K562 (cell line): ENCODE measurements around the gene FASTK. TPM values are rescaled to one million over a fixed set of nuclear protein-coding genes. Genes with fewer than 3 reads are reported as not detected.

Experiments
- FOXJ3 ChIP-seq: sonication (generic); formaldehyde crosslinking; IDR thresholded peaks from 2 replicates; pipeline ENCODE4 v1.4.0; 2020; ENCODE audit warnings: mild to moderate bottlenecking, missing genetic modification reagents
- FOXK1 ChIP-seq: sonication (generic); formaldehyde crosslinking; IDR thresholded peaks from 2 replicates; pipeline ENCODE4 v1.8.0; 2022; ENCODE audit warnings: missing genetic modification reagents, mild to moderate bottlenecking, borderline replicate concordance
- HDAC8 ChIP-seq: fragments of 450-650 bp; IDR thresholded peaks from 2 replicates; pipeline ENCODE4 v1.6.1; 2016; ENCODE audit warnings: mild to moderate bottlenecking, missing genetic modification characterization, moderate library complexity, missing compliant biosample characterization
- HLTF ChIP-seq: fragments of 450-650 bp; IDR thresholded peaks from 2 replicates; pipeline ENCODE4 v1.6.1; 2016
- KDM5B ChIP-seq: fragments of 200-600 bp; sonication (generic); IDR thresholded peaks from 2 replicates; pipeline ENCODE4 v1.6.1; 2012; ENCODE audit warnings: low read depth, mild to moderate bottlenecking, moderate library complexity, low read length, control low read depth, inconsistent platforms; ENCODE audit not compliant: insufficient replicate concordance
- L3MBTL2 ChIP-seq: fragments of 450-650 bp; IDR thresholded peaks from 2 replicates; pipeline ENCODE4 v1.6.1; 2016; ENCODE audit warnings: mild to moderate bottlenecking, moderate library complexity
- LCOR ChIP-seq: sonication (generic); formaldehyde crosslinking; IDR thresholded peaks from 2 replicates; pipeline ENCODE4 v1.8.0; 2022; ENCODE audit warnings: mild to moderate bottlenecking, missing genetic modification reagents
- MTA1 ChIP-seq: fragments of 450-650 bp; IDR thresholded peaks from 2 replicates; pipeline ENCODE4 v1.6.1; 2017; ENCODE audit warnings: borderline replicate concordance
- NCOA4 ChIP-seq: fragments of 450-650 bp; IDR thresholded peaks from 2 replicates; pipeline ENCODE4 v1.6.1; 2018; ENCODE audit warnings: mild to moderate bottlenecking; ENCODE audit not compliant: partially characterized antibody
- NFATC3 ChIP-seq: fragments of 450-650 bp; IDR thresholded peaks from 2 replicates; pipeline ENCODE4 v1.6.1; 2017; ENCODE audit warnings: mild to moderate bottlenecking
- RCOR1 ChIP-seq, 2 experiments: IDR thresholded peaks; 2 replicates each; pipeline ENCODE4 v1.6.1; 2012; ENCODE audit warnings: low read depth in 2 of 2, low read length in 2 of 2, borderline replicate concordance in 1 of 2, improper control_type of control experiment in 1 of 2
- SAFB ChIP-seq: fragments of 200-400 bp; formaldehyde crosslinking; IDR thresholded peaks from 2 replicates; pipeline ENCODE4 v1.6.1; 2017; ENCODE audit warnings: low read depth, low read length, borderline replicate concordance
- SAFB2 ChIP-seq: fragments of 200-400 bp; formaldehyde crosslinking; IDR thresholded peaks from 2 replicates; pipeline ENCODE4 v1.6.1; 2018; ENCODE audit warnings: borderline replicate concordance, low read length, low read depth, moderate library complexity; ENCODE audit not compliant: severe bottlenecking
- SP1 ChIP-seq: sonication (generic); formaldehyde crosslinking; IDR thresholded peaks from 2 replicates; pipeline ENCODE4 v1.8.1; 2022; ENCODE audit warnings: mild to moderate bottlenecking, missing genetic modification reagents
- STAT5A ChIP-seq: IDR thresholded peaks from 2 replicates; pipeline ENCODE4 v1.6.1; 2012; ENCODE audit warnings: low read length, inconsistent platforms, borderline replicate concordance
- ZNF165 ChIP-seq: fragments of 250-450 bp; sonication (Bioruptor Pico); IDR thresholded peaks from 2 replicates; pipeline ENCODE4 v1.4.0; 2020; ENCODE audit warnings: borderline replicate concordance
- ZNF184 ChIP-seq: sonication (generic); formaldehyde crosslinking; IDR thresholded peaks from 2 replicates; pipeline ENCODE4 v1.5.0; 2020; ENCODE audit warnings: missing genetic modification reagents
- ZNF408 ChIP-seq: fragments of 250-450 bp; sonication (Bioruptor Pico); IDR thresholded peaks from 2 replicates; pipeline ENCODE4 v1.4.0; 2020; ENCODE audit warnings: low read depth, mild to moderate bottlenecking, moderate library complexity
- polyA plus RNA-seq, 8 experiments: library from polyadenylated mRNA; depleted of rRNA in 4 of 8; stranded (reverse) in 5 of 8; unstranded in 3 of 8; fragments of >200 nt; fragmentation: Nextera tagmentation in 2 of 8; fragmentation: Illumina TruSeq in 1 of 8; extraction: Ambion mirVana in 2 of 8; extraction: Trizol in 1 of 8; gene quantifications; 2 replicates each; pipeline versions ENCODE4 v1.2.1 to v1.2.3, GENCODE V29; 2011 to 2014; ENCODE audit warnings: inconsistent platforms in 1 of 8, missing spikeins in 1 of 8
- total RNA-seq, 7 experiments: library from RNA; depleted of rRNA in 6 of 7; stranded (reverse); fragments of >200 nt in 6 of 7; fragmentation: Illumina TruSeq in 2 of 7; extraction: Trizol in 2 of 7; gene quantifications; 2 replicates each; pipeline versions ENCODE4 v1.2.1 to v1.2.3, GENCODE V29; 2011 to 2021; ENCODE audit warnings: low replicate concordance in 1 of 7
- TF ChIP-seq, protein P1 (sequence below), 2 experiments: fragments of 450-650 bp; IDR thresholded peaks; 2 replicates each; pipeline ENCODE4 v1.6.1; 2016; ENCODE audit warnings: mild to moderate bottlenecking in 2 of 2, borderline replicate concordance in 1 of 2, low read depth in 1 of 2, moderate library complexity in 1 of 2
- TF ChIP-seq, protein P2 (sequence below): sonication (generic); formaldehyde crosslinking; IDR thresholded peaks from 2 replicates; pipeline ENCODE4 v1.8.1; 2023; ENCODE audit warnings: mild to moderate bottlenecking, missing genetic modification reagents

Gene FASTK
- total and polyA plus RNA-seq, 9 of the 15 experiments (the other 6 are each of a cell fraction or from before 2014, with no cell fraction given): 0.51 to 150 (median 48.2) TPM

DNA sequence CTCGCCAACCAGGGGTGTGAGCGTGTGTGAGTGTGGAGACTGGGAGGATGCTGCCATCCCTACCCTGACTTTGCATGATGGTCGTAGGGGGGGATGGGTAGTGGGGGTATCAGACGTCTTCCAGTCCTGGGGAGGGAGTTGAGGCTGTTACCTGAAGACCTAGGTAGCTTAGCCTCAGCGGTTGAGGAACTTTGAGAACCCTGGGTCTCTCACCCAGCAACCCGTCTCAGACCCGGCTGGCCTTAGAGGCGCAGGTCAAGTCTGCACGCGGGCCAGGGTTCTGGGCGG, 18.6 kb downstream of the FASTK start (continued):
- no peak for TF ChIP-seq SP1 (CRISPR knock-in tag)
- TF ChIP-seq NCOA4: no peak
- peak; percentile 63 for TF ChIP-seq KDM5B
- no peak for TF ChIP-seq HLTF
- TF ChIP-seq, protein P1, sequence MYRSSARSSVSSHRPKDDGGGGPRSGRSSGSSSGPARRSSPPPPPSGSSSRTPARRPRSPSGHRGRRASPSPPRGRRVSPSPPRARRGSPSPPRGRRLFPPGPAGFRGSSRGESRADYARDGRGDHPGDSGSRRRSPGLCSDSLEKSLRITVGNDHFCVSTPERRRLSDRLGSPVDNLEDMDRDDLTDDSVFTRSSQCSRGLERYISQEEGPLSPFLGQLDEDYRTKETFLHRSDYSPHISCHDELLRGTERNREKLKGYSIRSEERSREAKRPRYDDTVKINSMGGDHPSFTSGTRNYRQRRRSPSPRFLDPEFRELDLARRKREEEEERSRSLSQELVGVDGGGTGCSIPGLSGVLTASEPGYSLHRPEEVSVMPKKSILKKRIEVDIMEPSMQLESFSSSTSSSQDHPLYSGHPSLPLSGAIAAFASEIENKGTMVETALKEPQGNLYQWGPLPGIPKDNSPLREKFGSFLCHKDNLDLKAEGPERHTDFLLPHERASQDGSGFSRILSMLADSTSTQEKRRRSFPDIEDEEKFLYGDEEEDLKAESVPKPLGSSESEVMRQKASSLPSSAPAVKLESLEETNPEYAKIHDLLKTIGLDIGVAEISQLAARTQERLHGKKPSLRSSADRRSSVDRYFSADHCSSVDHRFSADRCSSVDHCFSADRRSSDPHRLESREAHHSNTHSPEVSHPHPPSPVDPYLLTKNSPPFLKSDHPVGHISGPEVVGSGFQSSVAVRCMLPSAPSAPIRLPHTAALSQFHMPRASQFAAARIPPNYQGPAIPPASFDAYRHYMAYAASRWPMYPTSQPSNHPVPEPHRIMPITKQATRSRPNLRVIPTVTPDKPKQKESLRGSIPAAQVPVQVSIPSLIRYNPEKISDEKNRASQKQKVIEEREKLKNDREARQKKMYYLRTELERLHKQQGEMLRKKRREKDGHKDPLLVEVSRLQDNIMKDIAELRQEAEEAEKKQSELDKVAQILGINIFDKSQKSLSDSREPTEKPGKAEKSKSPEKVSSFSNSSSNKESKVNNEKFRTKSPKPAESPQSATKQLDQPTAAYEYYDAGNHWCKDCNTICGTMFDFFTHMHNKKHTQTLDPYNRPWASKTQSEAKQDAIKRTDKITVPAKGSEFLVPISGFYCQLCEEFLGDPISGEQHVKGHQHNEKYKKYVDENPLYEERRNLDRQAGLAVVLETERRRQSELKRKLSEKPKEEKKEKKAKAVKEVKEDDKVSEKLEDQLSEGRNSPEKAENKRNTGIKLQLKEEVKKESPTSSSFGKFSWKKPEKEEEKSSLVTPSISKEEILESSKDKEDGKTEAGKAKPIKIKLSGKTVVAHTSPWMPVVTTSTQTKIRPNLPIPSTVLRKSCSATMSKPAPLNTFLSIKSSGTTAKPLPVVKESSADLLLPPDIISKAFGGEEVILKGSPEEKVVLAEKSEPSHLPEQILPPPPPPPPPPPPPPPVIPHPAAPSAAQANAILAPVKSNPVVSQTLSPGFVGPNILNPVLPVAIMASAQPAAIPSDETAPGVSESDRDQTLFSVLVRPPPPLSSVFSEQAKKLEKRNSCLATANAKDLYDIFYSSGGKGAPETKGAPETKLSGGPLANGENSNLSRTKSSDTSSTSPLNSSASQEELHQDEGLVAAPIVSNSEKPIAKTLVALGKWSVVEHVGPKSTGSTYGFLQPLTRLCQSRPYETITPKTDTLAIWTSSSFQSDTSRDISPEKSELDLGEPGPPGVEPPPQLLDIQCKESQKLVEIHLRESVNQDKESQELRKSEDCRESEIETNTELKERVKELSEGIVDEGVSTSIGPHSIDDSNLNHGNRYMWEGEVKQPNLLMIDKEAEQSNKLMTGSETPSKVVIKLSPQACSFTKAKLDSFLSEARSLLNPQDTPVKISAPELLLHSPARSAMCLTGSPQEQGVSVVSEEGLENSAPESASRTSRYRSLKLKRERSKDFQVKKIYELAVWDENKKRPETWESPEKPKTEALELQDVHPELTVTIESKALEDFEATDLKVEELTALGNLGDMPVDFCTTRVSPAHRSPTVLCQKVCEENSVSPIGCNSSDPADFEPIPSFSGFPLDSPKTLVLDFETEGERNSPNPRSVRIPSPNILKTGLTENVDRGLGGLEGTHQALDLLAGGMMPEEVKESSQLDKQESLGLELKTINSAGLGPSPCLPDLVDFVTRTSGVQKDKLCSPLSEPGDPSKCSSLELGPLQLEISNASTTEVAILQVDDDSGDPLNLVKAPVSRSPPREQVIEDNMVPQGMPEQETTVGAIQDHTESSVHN (IDR thresholded peaks at IDR 0.05; ENCODE audit: borderline replicate concordance in 1 of 2, low read depth in 1 of 2): no peak
- TF ChIP-seq, protein P2, sequence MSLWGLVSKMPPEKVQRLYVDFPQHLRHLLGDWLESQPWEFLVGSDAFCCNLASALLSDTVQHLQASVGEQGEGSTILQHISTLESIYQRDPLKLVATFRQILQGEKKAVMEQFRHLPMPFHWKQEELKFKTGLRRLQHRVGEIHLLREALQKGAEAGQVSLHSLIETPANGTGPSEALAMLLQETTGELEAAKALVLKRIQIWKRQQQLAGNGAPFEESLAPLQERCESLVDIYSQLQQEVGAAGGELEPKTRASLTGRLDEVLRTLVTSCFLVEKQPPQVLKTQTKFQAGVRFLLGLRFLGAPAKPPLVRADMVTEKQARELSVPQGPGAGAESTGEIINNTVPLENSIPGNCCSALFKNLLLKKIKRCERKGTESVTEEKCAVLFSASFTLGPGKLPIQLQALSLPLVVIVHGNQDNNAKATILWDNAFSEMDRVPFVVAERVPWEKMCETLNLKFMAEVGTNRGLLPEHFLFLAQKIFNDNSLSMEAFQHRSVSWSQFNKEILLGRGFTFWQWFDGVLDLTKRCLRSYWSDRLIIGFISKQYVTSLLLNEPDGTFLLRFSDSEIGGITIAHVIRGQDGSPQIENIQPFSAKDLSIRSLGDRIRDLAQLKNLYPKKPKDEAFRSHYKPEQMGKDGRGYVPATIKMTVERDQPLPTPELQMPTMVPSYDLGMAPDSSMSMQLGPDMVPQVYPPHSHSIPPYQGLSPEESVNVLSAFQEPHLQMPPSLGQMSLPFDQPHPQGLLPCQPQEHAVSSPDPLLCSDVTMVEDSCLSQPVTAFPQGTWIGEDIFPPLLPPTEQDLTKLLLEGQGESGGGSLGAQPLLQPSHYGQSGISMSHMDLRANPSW (CRISPR knock-in tag): no peak
- TF ChIP-seq ZNF165 (CRISPR knock-in tag): no peak
- TF ChIP-seq FOXJ3 (CRISPR knock-in tag): no peak
- TF ChIP-seq LCOR: no peak
- no peak for TF ChIP-seq SAFB
- TF ChIP-seq RCOR1 (IDR thresholded peaks at IDR 0.05; ENCODE audit: borderline replicate concordance in 1 of 2, low read depth in 2 of 2, low read length in 2 of 2): 0 out of 4 replicates have a peak, but pooled peaks of 1 of the 2 experiments have one; percentile 0
- TF ChIP-seq STAT5A: no peak
- no peak for TF ChIP-seq L3MBTL2
- no peak for TF ChIP-seq MTA1
- peak; percentile 53; the same call in 1 of the 2 replicates for TF ChIP-seq FOXK1
- TF ChIP-seq HDAC8 (tag): no peak
- TF ChIP-seq NFATC3: no peak
- TF ChIP-seq SAFB2: no peak
- TF ChIP-seq ZNF408: no peak
- TF ChIP-seq ZNF184 (CRISPR knock-in tag): no peak
